Activated B cell treated with CpG ODN at 0.5 μM for 24 hours (primary cell): ENCODE results near the gene TUT1. TPM values are rescaled to one million over a fixed set of nuclear protein-coding genes. Genes with fewer than 3 reads are reported as not detected.

Experiments
- ATAC-seq: fragments of 200-7000 bp; cut with Tn5 transposase; one replicate; pipeline ENCODE4 v1.10.0; 2021; ENCODE audit warnings: low read depth, mild to moderate bottlenecking, moderate library complexity
- CTCF ChIA-PET: fragments of 350-600 bp; sonication (Branson Sonifier 250); formaldehyde crosslinking; loops from one replicate; lab custom pipeline; 2021; ENCODE audit warnings: antibody characterized with exemption; lab: Charles Lee
- POLR2A ChIA-PET: fragments of 350-600 bp; sonication (Branson Sonifier 250); formaldehyde crosslinking; loops from one replicate; lab custom pipeline; 2021; ENCODE audit warnings: antibody characterized with exemption; lab: Charles Lee
- DNase-seq: peaks from one replicate; pipeline ENCODE4 v3.0.0; 2022
- H3K27ac Mint-ChIP-seq: one replicate; pipeline ENCODE4 v1.8.0; 2020; ENCODE audit warnings: mixed read lengths
- H3K27me3 Mint-ChIP-seq: one replicate; pipeline ENCODE4 v1.8.0; 2021; ENCODE audit warnings: mixed read lengths
- H3K36me3 Mint-ChIP-seq: one replicate; pipeline ENCODE4 v1.8.0; 2021; ENCODE audit warnings: low read depth, mixed read lengths
- H3K4me1 Mint-ChIP-seq: one replicate; pipeline ENCODE4 v1.8.0; 2021; ENCODE audit warnings: mixed read lengths
- H3K4me3 Mint-ChIP-seq: one replicate; pipeline ENCODE4 v1.8.0; 2020; ENCODE audit warnings: mild to moderate bottlenecking, mixed read lengths
- H3K9me3 Mint-ChIP-seq: one replicate; pipeline ENCODE4 v1.8.0; 2020; ENCODE audit warnings: mixed read lengths
- CTCF ChIP-seq: fragments of 200-600 bp; IDR thresholded peaks from one replicate; pipeline ENCODE4 v1.8.0; 2022; ENCODE audit warnings: antibody characterized with exemption, mild to moderate bottlenecking
- intact Hi-C: fragments of 100-400 bp; cut with micrococcal nuclease; formaldehyde crosslinking; loops from one replicate; pipeline ENCODE4 v1.15.1; 2024
- total RNA-seq: library from RNA; stranded (reverse); gene quantifications from 2 replicates; pipeline ENCODE4 v1.2.3, GENCODE V29; 2022

The TUT1 gene
- total RNA-seq, 1 donor from 2014 or later = 30.9 TPM

DNA sequence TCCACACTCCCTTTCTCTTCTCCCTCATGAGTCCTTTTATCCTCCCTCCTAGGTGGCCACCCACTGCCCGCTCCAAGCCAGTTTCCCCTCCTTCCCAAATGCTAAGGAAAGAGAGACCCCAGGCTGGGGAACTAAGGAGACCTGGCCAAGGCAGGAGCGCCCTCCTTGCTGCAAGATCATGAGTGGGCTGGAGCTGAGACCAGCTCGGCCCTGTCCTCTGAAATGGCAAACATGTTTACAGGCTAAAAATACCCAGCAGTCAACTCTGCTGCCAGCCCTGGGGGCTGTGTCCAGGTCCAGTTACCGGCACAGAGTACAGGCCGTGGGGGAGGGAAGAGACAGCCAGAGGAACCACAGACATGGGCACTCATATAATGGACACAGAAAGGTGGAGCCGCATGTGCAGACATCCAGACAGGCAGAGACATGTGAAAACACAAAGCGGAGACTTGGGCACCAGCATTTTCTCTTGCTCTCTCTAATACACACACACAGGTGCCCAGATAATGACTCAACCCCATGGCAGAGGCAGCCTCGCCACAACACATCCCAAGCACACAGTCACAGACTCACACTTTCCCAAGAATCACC lies 43.5 kb downstream of the TUT1 start:
- intact Hi-C loops = no loop called here

GRCh38 chr11:62546929-62547625 lies 44.2 kb downstream of the TUT1 start:
- Mint-ChIP-seq H3K9me3 (no peaks in the 10 kb centered on the region), H3K4me3 (peak overlapping the region; percentile 81), H3K27me3 (no peaks in the 10 kb centered on the region), H3K36me3 (peaks cover 10% of the 10 kb centered on the region), H3K27ac (peak overlapping the region; percentile 65), H3K4me1 (peaks cover 64% of the 10 kb centered on the region)
- intact Hi-C loops = loop anchor here (1.0 kb wide), 1 partner anchor 8 kb away; no protein-coding TSS in a partner anchor
- ATAC-seq (no peak), DNase-seq (no peak)
- ChIA-PET CTCF (interaction anchor here (0.5 to 11.6 kb wide), 5 partner anchors 8 to 131 kb away, joined by 3 to 159 read pairs (median 3); no protein-coding TSS in a partner anchor), POLR2A (interaction anchor here (0.6 to 7.5 kb wide), 12 partner anchors 8 to 732 kb away, joined by 3 to 73 read pairs (median 5); partner anchors contain the start of genes EEF1G, GANAB and TUT1)
- TF ChIP-seq CTCF = no peak

More for the DNA sequence above, 43.5 kb downstream of the TUT1 start:
- no peak for TF ChIP-seq CTCF
- Mint-ChIP-seq H3K9me3 (no peaks in the 10 kb centered on the region), H3K27me3 (no peaks in the 10 kb centered on the region), H3K4me3 (peak overlapping the region; percentile 81), H3K36me3 (peaks cover 10% of the 10 kb centered on the region), H3K4me1 (peaks cover 64% of the 10 kb centered on the region), H3K27ac (peak overlapping the region; percentile 56)
- ATAC-seq (no peak), DNase-seq (no peak)
- ChIA-PET POLR2A (interaction anchor here (1.0 to 7.5 kb wide), 5 partner anchors 8 to 733 kb away, joined by 5 to 73 read pairs (median 12); partner anchors contain the start of genes EEF1G and TUT1), CTCF (interaction anchor here (0.9 to 11.6 kb wide), 2 partner anchors 9 to 125 kb away, joined by 3 to 159 read pairs; no protein-coding TSS in a partner anchor)

- Mint-ChIP-seq H3K4me1 (peaks cover 64% of the 10 kb centered on the region), H3K27me3 (no peaks in the 10 kb centered on the region), H3K4me3 (peak within 1 kb of the TSS; percentile 95), H3K36me3 (peaks cover 8% of the 10 kb centered on the region), H3K9me3 (no peaks in the 10 kb centered on the region), H3K27ac (peak within 1 kb of the TSS; percentile 97)
- DNase-seq (peak; percentile 84), ATAC-seq (peak; percentile 56)
- ChIA-PET CTCF (interaction anchor here (0.5 to 11.6 kb wide), 5 partner anchors 9 to 131 kb away, joined by 3 to 159 read pairs (median 3); no protein-coding TSS in a partner anchor), POLR2A (interaction anchor here (0.6 to 7.5 kb wide), 13 partner anchors 9 to 731 kb away, joined by 3 to 73 read pairs (median 5); partner anchors contain the start of genes EEF1G, GANAB and TUT1)
- no peak for TF ChIP-seq CTCF
- intact Hi-C loops = loop anchor here (1.0 kb wide), 1 partner anchor 9 kb away; no protein-coding TSS in a partner anchor
These were observed 44.9 kb downstream of the TUT1 start, which contains the start of gene AHNAK for GRCh38 chr11:62546244-62546928. Gene AHNAK (minus strand): TSS chr11:62546806. CDS start chr11:62536098, 10,708 bp downstream.

GRCh38 chr11:62545437-62546243 lies 45.7 kb downstream of the TUT1 start:
- intact Hi-C loops = loop anchor here (1.0 kb wide), 1 partner anchor 10 kb away; no protein-coding TSS in a partner anchor
- H3K4me1 Mint-ChIP-seq = peaks cover 64% of the 10 kb centered on the region
- peak; percentile 58 for DNase-seq
- no peak for TF ChIP-seq CTCF
- ChIA-PET POLR2A (interaction anchor here (0.7 to 10.1 kb wide), 11 partner anchors 7 to 311 kb away, joined by 3 to 183 read pairs (median 18); partner anchors contain the start of genes EEF1G, HNRNPUL2 and TUT1), CTCF (interaction anchor here (0.6 to 11.6 kb wide), 4 partner anchors 11 to 122 kb away, joined by 3 to 192 read pairs (median 83); partner anchors contain the start of gene TUT1)
- no peaks in the 10 kb centered on the region for H3K9me3 Mint-ChIP-seq
- peak; percentile 15 for ATAC-seq
- peak overlapping the region; percentile 95 for H3K4me3 Mint-ChIP-seq
- H3K36me3 Mint-ChIP-seq = peaks cover 8% of the 10 kb centered on the region
- peak overlapping the region; percentile 97 for H3K27ac Mint-ChIP-seq
- H3K27me3 Mint-ChIP-seq = no peaks in the 10 kb centered on the region
